H1 (cell line): ENCODE measurements around the gene C1QTNF7. TPM values are rescaled to one million over a fixed set of nuclear protein-coding genes. Genes with fewer than 3 reads are reported as not detected.

ENCODE experiments used
- CTCF ChIA-PET: fragments of 300-600 bp; sonication (Branson Sonifier 250); formaldehyde crosslinking; loops from one replicate; lab custom pipeline; 2021; ENCODE audit not compliant: partially characterized antibody; lab: Charles Lee
- POLR2A ChIA-PET: fragments of 300-600 bp; sonication (Branson Sonifier 250); formaldehyde crosslinking; loops from one replicate; lab custom pipeline; 2021; ENCODE audit warnings: inconsistent platforms; ENCODE audit not compliant: partially characterized antibody; lab: Charles Lee
- DNase-seq, 2 experiments: peaks; one replicate each; pipeline versions ENCODE4 v3.0.0 to v3.0.0-alpha.2; 2010 to 2022; ENCODE audit warnings: low spot score in 2 of 2, low read depth in 1 of 2, mixed read lengths in 1 of 2
- FAIRE-seq: peaks from 2 replicates; lab custom pipeline; 2011; peaks lifted over from hg19 to GRCh38; lab: Jason Lieb, UNC
- H2AFZ ChIP-seq: 2 replicates; pipeline ENCODE4 v1.8.1; 2012; ENCODE audit warnings: low read length, inconsistent platforms
- H2AK5ac ChIP-seq: 2 replicates; pipeline ENCODE4 v1.6.1; 2013; ENCODE audit warnings: low read depth, low read length
- H2BK120ac ChIP-seq: replicated peaks from 2 replicates; pipeline ENCODE3; 2013; ENCODE audit warnings: low read depth, low read length, inconsistent platforms
- H2BK12ac ChIP-seq: 2 replicates; pipeline ENCODE4 v1.6.1; 2013; ENCODE audit warnings: low read depth, low read length
- H2BK15ac ChIP-seq: 2 replicates; pipeline ENCODE4 v1.6.1; 2013; ENCODE audit warnings: low read length
- H2BK20ac ChIP-seq: 2 replicates; pipeline ENCODE4 v1.6.1; 2013; ENCODE audit warnings: low read length
- H2BK5ac ChIP-seq: 2 replicates; pipeline ENCODE4 v1.6.1; 2013; ENCODE audit warnings: low read depth, low read length
- H3K14ac ChIP-seq: 2 replicates; pipeline ENCODE4 v1.6.1; 2013; ENCODE audit warnings: inconsistent platforms; ENCODE audit not compliant: insufficient read length
- H3K18ac ChIP-seq: 2 replicates; pipeline ENCODE4 v1.6.1; 2013; ENCODE audit warnings: low read length; ENCODE audit errors: extremely low read depth
- H3K23ac ChIP-seq: 2 replicates; pipeline ENCODE4 v1.6.1; 2013; ENCODE audit warnings: inconsistent platforms; ENCODE audit not compliant: insufficient read length
- H3K23me2 ChIP-seq: 2 replicates; pipeline ENCODE4 v1.6.1; 2013; ENCODE audit warnings: low read depth, low read length
- H3K27ac ChIP-seq: 2 replicates; pipeline ENCODE4 v1.6.1; 2011; ENCODE audit warnings: low read depth, low read length, inconsistent platforms
- H3K27me3 ChIP-seq, 4 experiments: replicated peaks in 1 of 4; 1 replicate in 1 of 4; 2 replicates in 3 of 4; pipeline versions ENCODE4 v1.6.1 to v1.8.1; 2011 to 2013; ENCODE audit warnings: low read length in 3 of 4, mild to moderate bottlenecking in 3 of 4, inconsistent platforms in 2 of 4, mixed read lengths in 2 of 4, moderate library complexity in 1 of 4; ENCODE audit not compliant: control insufficient read depth in 3 of 4, insufficient read depth in 3 of 4; ENCODE audit errors: extremely low read depth in 1 of 4
- H3K36me3 ChIP-seq, 4 experiments: 2 replicates each; pipeline versions ENCODE4 v1.6.1 to v1.8.1; 2011 to 2013; ENCODE audit warnings: mild to moderate bottlenecking in 4 of 4, low read length in 3 of 4, moderate library complexity in 2 of 4, control low read depth in 1 of 4, inconsistent platforms in 1 of 4; ENCODE audit not compliant: insufficient read depth in 4 of 4, control insufficient read depth in 2 of 4
- H3K4ac ChIP-seq: replicated peaks from 2 replicates; pipeline ENCODE3; 2013; ENCODE audit warnings: low read length, low read depth, mixed read lengths, inconsistent platforms; ENCODE audit not compliant: insufficient read length
- H3K4me1 ChIP-seq, 4 experiments: replicated peaks in 1 of 4; 1 replicate in 1 of 4; 2 replicates in 3 of 4; pipeline versions ENCODE4 v1.6.1 to v1.8.1; 2011 to 2013; ENCODE audit warnings: low read length in 3 of 4, inconsistent platforms in 2 of 4, mixed read lengths in 1 of 4; ENCODE audit not compliant: insufficient read depth in 4 of 4, control insufficient read depth in 3 of 4
- H3K4me2 ChIP-seq, 2 experiments: 2 replicates each; pipeline versions ENCODE4 v1.6.1 to v1.8.1; 2011 to 2013; ENCODE audit warnings: low read depth in 2 of 2, low read length in 2 of 2, control low read depth in 1 of 2, inconsistent platforms in 1 of 2, mild to moderate bottlenecking in 1 of 2; ENCODE audit not compliant: insufficient read depth in 1 of 2
- H3K4me3 ChIP-seq, 4 experiments: fragments of 200-600, 300-600 bp in 1 of 4; sonication (generic), shearing (Covaris generic), sonication (Bioruptor Twin) in 1 of 4; 2 replicates each; pipeline versions ENCODE4 v1.5.1 to v1.8.1; 2011 to 2016; ENCODE audit warnings: low read length in 4 of 4, low read depth in 3 of 4, control low read depth in 2 of 4, inconsistent platforms in 2 of 4, mild to moderate bottlenecking in 2 of 4, mixed read lengths in 1 of 4, moderate library complexity in 1 of 4; ENCODE audit not compliant: insufficient read depth in 2 of 4; ENCODE audit errors: extremely low read depth in 1 of 4
- H3K56ac ChIP-seq: replicated peaks from 2 replicates; pipeline ENCODE3; 2013; ENCODE audit warnings: low read depth, mild to moderate bottlenecking, mixed read lengths, low read length, inconsistent platforms; ENCODE audit not compliant: insufficient read length
- H3K79me1 ChIP-seq: 2 replicates; pipeline ENCODE4 v1.6.1; 2013; ENCODE audit warnings: low read depth, low read length, control low read depth
- H3K79me2 ChIP-seq, 2 experiments: 2 replicates each; pipeline versions ENCODE4 v1.6.1 to v1.8.1; 2012 to 2013; ENCODE audit warnings: low read length in 2 of 2, mild to moderate bottlenecking in 2 of 2, inconsistent platforms in 1 of 2; ENCODE audit not compliant: insufficient read depth in 2 of 2, control insufficient read depth in 1 of 2
- H3K9ac ChIP-seq, 4 experiments: replicated peaks in 1 of 4; 1 replicate in 1 of 4; 2 replicates in 3 of 4; pipeline versions ENCODE4 v1.6.1 to v1.8.1; 2011 to 2013; ENCODE audit warnings: low read depth in 3 of 4, low read length in 3 of 4, control low read depth in 2 of 4, mild to moderate bottlenecking in 2 of 4, moderate library complexity in 2 of 4, inconsistent platforms in 1 of 4; ENCODE audit errors: extremely low read depth in 1 of 4
- H3K9me3 ChIP-seq, 2 experiments: 2 replicates each; pipeline versions ENCODE4 v1.6.1 to v1.8.1; 2012 to 2013; ENCODE audit warnings: mild to moderate bottlenecking in 2 of 2, moderate library complexity in 2 of 2, control low read depth in 1 of 2, inconsistent platforms in 1 of 2, low read depth in 1 of 2, low read length in 1 of 2, mixed read lengths in 1 of 2; ENCODE audit not compliant: insufficient read depth in 2 of 2
- H4K20me1 ChIP-seq, 2 experiments: replicated peaks in 1 of 2; 2 replicates each; pipeline versions ENCODE3 to v1.8.1; 2011 to 2013; ENCODE audit warnings: inconsistent platforms in 2 of 2, low read length in 2 of 2, mild to moderate bottlenecking in 1 of 2; ENCODE audit not compliant: insufficient read depth in 2 of 2, control insufficient read depth in 1 of 2
- H4K5ac ChIP-seq: 2 replicates; pipeline ENCODE4 v1.6.1; 2013; ENCODE audit warnings: low read length, low read depth, mixed read lengths, inconsistent platforms; ENCODE audit not compliant: insufficient read length
- H4K8ac ChIP-seq: 2 replicates; pipeline ENCODE4 v1.8.0; 2013; ENCODE audit warnings: mild to moderate bottlenecking, moderate library complexity, low read length, inconsistent platforms; ENCODE audit not compliant: insufficient read depth; ENCODE audit errors: extremely low read depth
- H4K91ac ChIP-seq: replicated peaks from 2 replicates; pipeline ENCODE3; 2013; ENCODE audit warnings: low read length, mixed read lengths, inconsistent platforms; ENCODE audit not compliant: insufficient read length
- TAF7 ChIP-seq: optimal IDR thresholded peaks from 2 replicates; pipeline ENCODE3; 2011; ENCODE audit warnings: low read depth, mild to moderate bottlenecking, inconsistent platforms, low read length, moderate library complexity, borderline replicate concordance
- whole genome bisulfite sequencing, 2 experiments: shearing (Covaris generic) in 1 of 2; methylation state at CpG; one replicate each; pipeline versions ENCODE4 v1.1.6 to v1.1.7; 2013 to 2015; ENCODE audit warnings: low lambda C conversion rate in 2 of 2, mixed read lengths in 2 of 2, inconsistent platforms in 1 of 2, low coverage in 1 of 2, missing lambda C conversion rate in 1 of 2; ENCODE audit not compliant: insufficient replicate concordance in 2 of 2, insufficient coverage in 1 of 2, insufficient read length in 1 of 2; ENCODE audit errors: extremely low coverage in 1 of 2, missing lambda C conversion rate in 1 of 2; 5-methylcytosine and 5-hydroxymethylcytosine counted together
- polyA plus RNA-seq, 7 experiments: library from polyadenylated mRNA; depleted of rRNA in 3 of 7; stranded (reverse) in 5 of 7; unstranded in 2 of 7; fragments of >200 nt in 5 of 7; fragments of 200-250 nt in 2 of 7; gene quantifications; 1 replicate in 5 of 7; 2 replicates in 1 of 7; 4 replicates in 1 of 7; pipeline versions ENCODE4 v1.2.1 to v1.2.3, GENCODE V29; 2011 to 2013; ENCODE audit warnings: missing spikeins in 2 of 7, mixed read lengths in 2 of 7
- total RNA-seq: library from RNA; stranded (reverse); fragmentation: NEBNext Ultra II Directional; extraction: Animal tissue kit (Norgen Biotek cat#: 25700); gene quantifications from 2 replicates; pipeline ENCODE4 v1.2.1, GENCODE V29; 2021

Gene C1QTNF7
- total and polyA plus RNA-seq, 2 of the 8 experiments (the other 6 are each of a cell fraction or from before 2014, with no cell fraction given), result not detected

DNA sequence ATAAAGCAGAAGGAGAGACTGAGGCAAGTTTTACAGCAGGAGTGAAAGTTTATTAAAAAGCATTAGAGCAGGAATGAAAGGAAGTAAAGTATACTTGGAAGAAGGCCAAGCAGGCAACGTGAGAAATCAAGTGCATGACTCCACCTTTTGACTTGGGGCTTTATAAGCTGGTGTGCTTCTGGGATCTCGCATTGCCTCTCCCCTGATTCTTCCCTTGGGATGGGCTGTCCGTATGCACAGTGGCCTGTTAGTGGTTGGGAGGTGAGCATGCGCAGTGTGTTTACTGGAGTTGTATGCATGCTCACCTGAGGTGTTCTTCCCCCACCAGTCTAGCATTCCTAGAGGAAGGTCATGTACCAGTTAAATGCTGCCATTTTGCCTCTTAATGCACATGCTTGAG lies 29.1 kb upstream of the C1QTNF7 start:
- Histone ChIP-seq H4K8ac (no peak overlapping the region), H2AK5ac (no peak overlapping the region), H3K4ac (no peak overlapping the region), H3K9me3 (no peaks in the 10 kb centered on the region), H3K79me2 (no peaks in the 10 kb centered on the region), H3K9ac (no peak overlapping the region), H2BK20ac (no peak overlapping the region), H3K18ac (no peak overlapping the region), H3K4me2 (no peak overlapping the region), H3K27ac (no peak overlapping the region), H3K79me1 (no peaks in the 10 kb centered on the region), H4K20me1 (no peaks in the 10 kb centered on the region), H3K56ac (no peak overlapping the region), H2BK12ac (no peak overlapping the region), H3K23me2 (no peaks in the 10 kb centered on the region), H2BK5ac (no peak overlapping the region), H2BK120ac (no peak overlapping the region), H3K4me3 (no peak overlapping the region), H3K14ac (no peak overlapping the region), H3K4me1 (peaks cover 0 to 2% (median 0%) of the 10 kb centered on the region in 4 experiments; a peak in 1 of 7 replicates), H3K36me3 (no peaks in the 10 kb centered on the region), H3K23ac (no peak overlapping the region), H4K5ac (no peak overlapping the region), H4K91ac (no peak overlapping the region), H2BK15ac (no peak overlapping the region), H3K27me3 (no peaks in the 10 kb centered on the region), H2AFZ (no peak overlapping the region)
- CTCF ChIA-PET, result interaction anchor here (0.5 to 7.6 kb wide), 9 partner anchors 11 to 1138 kb away, joined by 3 to 88 read pairs (median 3); no protein-coding TSS in a partner anchor
- TF ChIP-seq TAF7, result no peak
- 68% methylated on average over 4 of the region's 4 CpGs; no CpG with 5 or more reads in 1 of the 2 experiments for WGBS, 2 experiments
- POLR2A ChIA-PET, result no interaction called here
- no peak for FAIRE-seq
- no peak for DNase-seq
